K562 (cell line): ENCODE results near the gene GUF1. TPM values are rescaled to one million over a fixed set of nuclear protein-coding genes. Genes with fewer than 3 reads are reported as not detected.
A peak's percentile ranks its signal among the peaks of the same experiment; 100 is the strongest.

Experiments
- CCNT2 ChIP-seq: IDR thresholded peaks from 2 replicates; pipeline ENCODE4 v1.6.1; 2011; ENCODE audit warnings: borderline replicate concordance, low read depth, mild to moderate bottlenecking, moderate library complexity, mixed read lengths, low read length; ENCODE audit not compliant: insufficient read length; ENCODE audit errors: extremely low read depth
- CTBP1 ChIP-seq: fragments of 450-650 bp; IDR thresholded peaks from 2 replicates; pipeline ENCODE4 v1.6.1; 2016; ENCODE audit warnings: borderline replicate concordance
- DEAF1 ChIP-seq: fragments of 450-650 bp; formaldehyde crosslinking; IDR thresholded peaks from 2 replicates; pipeline ENCODE4 v1.4.0; 2020; ENCODE audit warnings: mild to moderate bottlenecking, moderate library complexity
- GABPA ChIP-seq: fragments of 200-800 bp; sonication (Bioruptor generic); conservative IDR thresholded peaks from 2 replicates; pipeline ENCODE4 v1.6.1; 2016; ENCODE audit warnings: low read depth, missing genetic modification characterization, missing compliant biosample characterization
- GTF2F1 ChIP-seq: IDR thresholded peaks from 2 replicates; pipeline ENCODE4 v1.6.1; 2011; ENCODE audit warnings: low read depth, low read length, improper control_type of control experiment
- HCFC1 ChIP-seq: IDR thresholded peaks from 2 replicates; pipeline ENCODE4 v1.6.1; 2012; ENCODE audit warnings: low read depth, low read length, improper control_type of control experiment
- KLF1 ChIP-seq: fragments of 450-650 bp; IDR thresholded peaks from 2 replicates; pipeline ENCODE4 v1.6.1; 2016; ENCODE audit warnings: missing genetic modification characterization, missing compliant biosample characterization
- KLF16 ChIP-seq: IDR thresholded peaks from 2 replicates; pipeline ENCODE4 v1.6.1; 2016; ENCODE audit warnings: antibody characterized with exemption
- NFIC ChIP-seq: fragments of 450-650 bp; IDR thresholded peaks from 2 replicates; pipeline ENCODE4 v1.6.1; 2017; ENCODE audit warnings: mild to moderate bottlenecking, inconsistent platforms
- OTX1 ChIP-seq: fragments of 450-650 bp; formaldehyde crosslinking; IDR thresholded peaks from 2 replicates; pipeline ENCODE4 v1.4.0; 2022; ENCODE audit warnings: mild to moderate bottlenecking
- POLR2H ChIP-seq: IDR thresholded peaks from 2 replicates; pipeline ENCODE4 v1.6.1; 2016; ENCODE audit warnings: missing genetic modification characterization, low read depth, mild to moderate bottlenecking, control low read depth, missing compliant biosample characterization, moderate library complexity
- RB1 ChIP-seq: fragments of 450-650 bp; IDR thresholded peaks from 2 replicates; pipeline ENCODE4 v1.6.1; 2017; ENCODE audit warnings: low read depth, mild to moderate bottlenecking
- SIX5 ChIP-seq, 2 experiments: IDR thresholded peaks; 2 replicates each; pipeline ENCODE4 v1.6.1; 2011; ENCODE audit warnings: low read length in 2 of 2, borderline replicate concordance in 1 of 2, low read depth in 1 of 2, mild to moderate bottlenecking in 1 of 2, moderate library complexity in 1 of 2; ENCODE audit not compliant: insufficient read depth in 1 of 2
- SMAD2 ChIP-seq: fragments of 150-350 bp; IDR thresholded peaks from 2 replicates; pipeline ENCODE4 v1.6.1; 2014; ENCODE audit warnings: low read depth, mild to moderate bottlenecking, low read length
- TBP ChIP-seq: optimal IDR thresholded peaks from 2 replicates; pipeline ENCODE3; 2011; ENCODE audit warnings: low read depth, low read length, improper control_type of control experiment
- TRIM28 ChIP-seq: fragments of 450-650 bp; IDR thresholded peaks from 2 replicates; pipeline ENCODE4 v1.6.1; 2017
- USF1 ChIP-seq: sonication (generic); formaldehyde crosslinking; IDR thresholded peaks from 2 replicates; pipeline ENCODE4 v1.9.0; 2022; ENCODE audit warnings: mild to moderate bottlenecking, missing genetic modification reagents
- ZNF592 ChIP-seq: fragments of 450-650 bp; IDR thresholded peaks from 2 replicates; pipeline ENCODE4 v1.6.1; 2017; ENCODE audit warnings: antibody characterized with exemption, mild to moderate bottlenecking
- polyA plus RNA-seq, 8 experiments: library from polyadenylated mRNA; depleted of rRNA in 4 of 8; stranded (reverse) in 5 of 8; unstranded in 3 of 8; fragments of >200 nt; fragmentation: Nextera tagmentation in 2 of 8; fragmentation: Illumina TruSeq in 1 of 8; extraction: Ambion mirVana in 2 of 8; extraction: Trizol in 1 of 8; gene quantifications; 2 replicates each; pipeline versions ENCODE4 v1.2.1 to v1.2.3, GENCODE V29; 2011 to 2014; ENCODE audit warnings: inconsistent platforms in 1 of 8, missing spikeins in 1 of 8
- total RNA-seq, 7 experiments: library from RNA; depleted of rRNA in 6 of 7; stranded (reverse); fragments of >200 nt in 6 of 7; fragmentation: Illumina TruSeq in 2 of 7; extraction: Trizol in 2 of 7; gene quantifications; 2 replicates each; pipeline versions ENCODE4 v1.2.1 to v1.2.3, GENCODE V29; 2011 to 2021; ENCODE audit warnings: low replicate concordance in 1 of 7
- TF ChIP-seq, protein P1 (sequence below): sonication (generic); formaldehyde crosslinking; IDR thresholded peaks from 2 replicates; pipeline ENCODE4 v1.8.0; 2022; ENCODE audit warnings: mild to moderate bottlenecking, missing genetic modification reagents, borderline replicate concordance

GUF1 gene
- total and polyA plus RNA-seq, 9 of the 15 experiments (the other 6 are each of a cell fraction or from before 2014, with no cell fraction given): 8.1 to 47.5 (median 25.0) TPM

- 0 out of 2 replicates have a peak, but pooled peaks have one; percentile 27 for TF ChIP-seq ZNF592
- TF ChIP-seq HCFC1: no peak
- peak; percentile 53; the same call in 1 of the 2 replicates for TF ChIP-seq CTBP1
- TF ChIP-seq OTX1 (CRISPR knock-in tag): no peak
- TF ChIP-seq SIX5 (IDR thresholded peaks at IDR 0.05; ENCODE audit: borderline replicate concordance in 1 of 2, insufficient read depth in 1 of 2, low read depth in 1 of 2, low read length in 2 of 2): no peak
- peak; percentile 78 for TF ChIP-seq GABPA (tag)
- TF ChIP-seq TBP: peak; percentile 88
- no peak for TF ChIP-seq DEAF1
- peak; percentile 76 for TF ChIP-seq POLR2H (tag)
- 0 out of 2 replicates have a peak, but pooled peaks have one; percentile 5 for TF ChIP-seq NFIC
- TF ChIP-seq, protein P1, sequence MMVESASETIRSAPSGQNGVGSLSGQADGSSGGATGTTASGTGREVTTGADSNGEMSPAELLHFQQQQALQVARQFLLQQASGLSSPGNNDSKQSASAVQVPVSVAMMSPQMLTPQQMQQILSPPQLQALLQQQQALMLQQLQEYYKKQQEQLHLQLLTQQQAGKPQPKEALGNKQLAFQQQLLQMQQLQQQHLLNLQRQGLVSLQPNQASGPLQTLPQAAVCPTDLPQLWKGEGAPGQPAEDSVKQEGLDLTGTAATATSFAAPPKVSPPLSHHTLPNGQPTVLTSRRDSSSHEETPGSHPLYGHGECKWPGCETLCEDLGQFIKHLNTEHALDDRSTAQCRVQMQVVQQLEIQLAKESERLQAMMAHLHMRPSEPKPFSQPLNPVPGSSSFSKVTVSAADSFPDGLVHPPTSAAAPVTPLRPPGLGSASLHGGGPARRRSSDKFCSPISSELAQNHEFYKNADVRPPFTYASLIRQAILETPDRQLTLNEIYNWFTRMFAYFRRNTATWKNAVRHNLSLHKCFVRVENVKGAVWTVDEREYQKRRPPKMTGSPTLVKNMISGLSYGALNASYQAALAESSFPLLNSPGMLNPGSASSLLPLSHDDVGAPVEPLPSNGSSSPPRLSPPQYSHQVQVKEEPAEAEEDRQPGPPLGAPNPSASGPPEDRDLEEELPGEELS: 0 out of 2 replicates have a peak, but pooled peaks have one; percentile 40
- no peak; the same call in 1 of the 2 replicates for TF ChIP-seq KLF1 (tag)
- TF ChIP-seq CCNT2: peak; percentile 31
- no peak for TF ChIP-seq GTF2F1
- TF ChIP-seq TRIM28: no peak
- TF ChIP-seq KLF16: no peak
- no peak for TF ChIP-seq SMAD2
- 0 out of 2 replicates have a peak, but pooled peaks have one; percentile 31 for TF ChIP-seq USF1
- TF ChIP-seq RB1: peak; percentile 63; the same call in 1 of the 2 replicates
These were observed 48.0 kb downstream of the GUF1 start, which contains the start of gene GNPDA2 (continued) for GRCh38 chr4:44726038-44726871.
